H9 (cell line): ENCODE results near the gene LYSMD3. TPM values are rescaled to one million over a fixed set of nuclear protein-coding genes. Genes with fewer than 3 reads are reported as not detected.

Experiments
- DNase-seq: peaks from one replicate; pipeline ENCODE4 v3.0.0-alpha.2; 2017
- H2AFZ ChIP-seq: one replicate; pipeline ENCODE4 v1.6.1; 2013; ENCODE audit warnings: mild to moderate bottlenecking, low read length, control low read depth, moderate library complexity
- H2AK5ac ChIP-seq: 2 replicates; pipeline ENCODE4 v1.6.1; 2013; ENCODE audit warnings: low read length, control low read depth, mixed read lengths; ENCODE audit not compliant: insufficient read length
- H2BK120ac ChIP-seq: one replicate; pipeline ENCODE4 v1.6.1; 2013; ENCODE audit warnings: low read depth, mild to moderate bottlenecking, low read length, control low read depth, inconsistent platforms; ENCODE audit not compliant: poor library complexity, severe bottlenecking
- H2BK12ac ChIP-seq: 2 replicates; pipeline ENCODE4 v1.6.1; 2013; ENCODE audit warnings: low read length, control low read depth, mixed read lengths, low read depth; ENCODE audit not compliant: insufficient read length
- H2BK15ac ChIP-seq: 2 replicates; pipeline ENCODE4 v1.6.1; 2013; ENCODE audit warnings: low read depth, low read length, control low read depth
- H2BK20ac ChIP-seq: one replicate; pipeline ENCODE4 v1.6.1; 2013; ENCODE audit warnings: low read depth, mild to moderate bottlenecking, low read length, control low read depth, inconsistent platforms; ENCODE audit not compliant: poor library complexity, severe bottlenecking
- H2BK5ac ChIP-seq: 2 replicates; pipeline ENCODE4 v1.6.1; 2013; ENCODE audit warnings: low read length, control low read depth, mixed read lengths; ENCODE audit not compliant: insufficient read length
- H3K14ac ChIP-seq: 2 replicates; pipeline ENCODE4 v1.6.1; 2013; ENCODE audit warnings: low read length, control low read depth; ENCODE audit not compliant: insufficient read depth
- H3K18ac ChIP-seq: 2 replicates; pipeline ENCODE4 v1.6.1; 2013; ENCODE audit warnings: low read depth, mild to moderate bottlenecking, mixed read lengths, low read length, control low read depth; ENCODE audit not compliant: insufficient read length
- H3K23ac ChIP-seq: 2 replicates; pipeline ENCODE4 v1.6.1; 2013; ENCODE audit warnings: low read length, control low read depth, mixed read lengths, low read depth; ENCODE audit not compliant: insufficient read length
- H3K23me2 ChIP-seq: 2 replicates; pipeline ENCODE4 v1.6.1; 2013; ENCODE audit warnings: low read depth, mild to moderate bottlenecking, mixed read lengths, low read length, control low read depth; ENCODE audit not compliant: insufficient read length, poor library complexity, severe bottlenecking
- H3K27ac ChIP-seq: 2 replicates; pipeline ENCODE4 v1.5.1; 2013; ENCODE audit warnings: low read length, control low read depth, mixed read lengths, low read depth; ENCODE audit not compliant: insufficient read length
- H3K27me3 ChIP-seq: 2 replicates; pipeline ENCODE4 v1.6.1; 2013; ENCODE audit warnings: low read length, control low read depth, inconsistent platforms; ENCODE audit not compliant: insufficient read depth
- H3K4ac ChIP-seq: 2 replicates; pipeline ENCODE4 v1.6.1; 2013; ENCODE audit warnings: low read depth, mild to moderate bottlenecking, control low read depth, inconsistent platforms, low read length, moderate library complexity
- H3K4me1 ChIP-seq: 2 replicates; pipeline ENCODE4 v1.6.1; 2013; ENCODE audit warnings: low read length, control low read depth, inconsistent platforms; ENCODE audit not compliant: insufficient read depth
- H3K4me2 ChIP-seq: 2 replicates; pipeline ENCODE4 v1.6.1; 2013; ENCODE audit warnings: low read length, control low read depth, mixed read lengths; ENCODE audit not compliant: insufficient read length, insufficient read depth
- H3K56ac ChIP-seq: 2 replicates; pipeline ENCODE4 v1.6.1; 2013; ENCODE audit warnings: low read depth, mild to moderate bottlenecking, mixed read lengths, low read length, control low read depth; ENCODE audit not compliant: insufficient read length
- H3K79me1 ChIP-seq: 2 replicates; pipeline ENCODE4 v1.6.1; 2013; ENCODE audit warnings: low read depth, mild to moderate bottlenecking, moderate library complexity, low read length, control low read depth, inconsistent platforms; ENCODE audit not compliant: insufficient read depth, poor library complexity, severe bottlenecking
- H3K79me2 ChIP-seq: 2 replicates; pipeline ENCODE4 v1.6.1; 2013; ENCODE audit warnings: low read length, control low read depth, inconsistent platforms; ENCODE audit not compliant: insufficient read depth
- H3K9ac ChIP-seq: 2 replicates; pipeline ENCODE4 v1.6.1; 2013; ENCODE audit warnings: low read length, control low read depth, mixed read lengths; ENCODE audit not compliant: insufficient read length; ENCODE audit errors: extremely low read depth
- H3K9me3 ChIP-seq: one replicate; pipeline ENCODE4 v1.6.1; 2013; ENCODE audit warnings: low read depth, low read length, inconsistent platforms; ENCODE audit not compliant: control insufficient read depth
- H3T11ph ChIP-seq: one replicate; pipeline ENCODE4 v1.6.1; 2013; ENCODE audit warnings: mild to moderate bottlenecking, low read length, control low read depth, inconsistent platforms
- H4K20me1 ChIP-seq: one replicate; pipeline ENCODE4 v1.6.1; 2013; ENCODE audit not compliant: control insufficient read depth, insufficient read length, insufficient read depth
- H4K5ac ChIP-seq: 2 replicates; pipeline ENCODE4 v1.6.1; 2013; ENCODE audit warnings: low read depth, mild to moderate bottlenecking, mixed read lengths, low read length, control low read depth; ENCODE audit not compliant: insufficient read length
- H4K8ac ChIP-seq: replicated peaks from 2 replicates; pipeline ENCODE4 v1.6.1; 2013; ENCODE audit warnings: low read length, control low read depth, mixed read lengths, low read depth; ENCODE audit not compliant: insufficient read length
- H4K91ac ChIP-seq: 2 replicates; pipeline ENCODE4 v1.6.1; 2013; ENCODE audit warnings: low read depth, mild to moderate bottlenecking, moderate library complexity, mixed read lengths, low read length, control low read depth; ENCODE audit not compliant: insufficient read length
- H3K27ac Mint-ChIP-seq, 3 experiments: 2 replicates in 2 of 3; 3 replicates in 1 of 3; pipeline ENCODE4 v1.8.0; 2020 to 2021; ENCODE audit warnings: mixed read lengths in 3 of 3, mild to moderate bottlenecking in 1 of 3, moderate library complexity in 1 of 3
- H3K27me3 Mint-ChIP-seq: 2 replicates; pipeline ENCODE4 v1.8.0; 2021; ENCODE audit warnings: low read depth, mild to moderate bottlenecking, moderate library complexity, mixed read lengths
- H3K36me3 Mint-ChIP-seq, 3 experiments: 2 replicates in 2 of 3; 3 replicates in 1 of 3; pipeline ENCODE4 v1.8.0; 2020 to 2021; ENCODE audit warnings: low read depth in 3 of 3, mixed read lengths in 3 of 3; ENCODE audit not compliant: insufficient read depth in 1 of 3
- H3K4me1 Mint-ChIP-seq, 2 experiments: 2 replicates each; pipeline ENCODE4 v1.8.0; 2020; ENCODE audit warnings: mixed read lengths in 2 of 2
- H3K4me3 Mint-ChIP-seq, 2 experiments: 2 replicates in 1 of 2; 3 replicates in 1 of 2; pipeline ENCODE4 v1.8.0; 2020 to 2021; ENCODE audit warnings: mild to moderate bottlenecking in 2 of 2, mixed read lengths in 2 of 2, moderate library complexity in 1 of 2
- H3K9me3 Mint-ChIP-seq, 2 experiments: 2 replicates in 1 of 2; 3 replicates in 1 of 2; pipeline ENCODE4 v1.8.0; 2020; ENCODE audit warnings: mild to moderate bottlenecking in 2 of 2, mixed read lengths in 2 of 2, moderate library complexity in 1 of 2
- CTCF ChIP-seq: fragments of 200-600 bp; sonication (generic); conservative IDR thresholded peaks from 3 replicates; pipeline ENCODE4 v1.8.0; 2021; ENCODE audit warnings: antibody characterized with exemption, mild to moderate bottlenecking
- WGBS: extraction: QIAGEN DNeasy Blood & Tissue Kit; methylation state at CpG from one replicate; pipeline ENCODE4 v1.1.7; 2013; ENCODE audit warnings: missing lambda C conversion rate, low lambda C conversion rate, mixed read lengths; ENCODE audit not compliant: insufficient read length; ENCODE audit errors: extremely low coverage; 5-methylcytosine and 5-hydroxymethylcytosine counted together
- total RNA-seq: library from RNA; stranded (reverse); gene quantifications from 2 replicates; pipeline ENCODE4 v1.2.1, GENCODE V29; 2021

LYSMD3 gene
- total RNA-seq, 1 experiment from 2014 or later: 14.0 TPM

GRCh38 chr5:90477621-90478215 lies 51.7 kb downstream of the LYSMD3 start:
- Mint-ChIP-seq H3K9me3 (no peaks in the 10 kb centered on the region), H3K4me1 (peaks cover 48 to 55% of the 10 kb centered on the region in 2 experiments), H3K27me3 (no peaks in the 10 kb centered on the region; the same call in 1 of the 2 replicates), H3K4me3 (peak overlapping the region; percentile 93 to 98), H3K36me3 (peaks cover 4 to 28% (median 25%) of the 10 kb centered on the region in 3 experiments), H3K27ac (peak overlapping the region; percentile 54 to 96 (median 84))
- Histone ChIP-seq H3K27me3 (no peaks in the 10 kb centered on the region), H3K4me1 (peaks cover 10% of the 10 kb centered on the region; the same call in 1 of the 2 replicates), H2BK15ac (no peak overlapping the region), H3K27ac (peak overlapping the region; percentile 64), H3K23ac (no peak overlapping the region), H2BK20ac (no peak overlapping the region), H3T11ph (no peak overlapping the region), H4K20me1 (no peaks in the 10 kb centered on the region), H2BK5ac (no peak overlapping the region), H4K5ac (no peak overlapping the region), H3K14ac (no peak overlapping the region), H3K56ac (no peak overlapping the region), H2BK120ac (no peak overlapping the region), H3K79me2 (peaks cover 22% of the 10 kb centered on the region; the same call in 1 of the 2 replicates), H3K9me3 (no peaks in the 10 kb centered on the region), H3K9ac (no peak overlapping the region), H3K79me1 (no peaks in the 10 kb centered on the region), H2BK12ac (no peak overlapping the region), H2AFZ (no peak overlapping the region), H4K8ac (no peak overlapping the region), H2AK5ac (no peak overlapping the region), H3K4ac (no peak overlapping the region), H3K4me2 (peak overlapping the region; percentile 69), H4K91ac (no peak overlapping the region), H3K18ac (no peak overlapping the region), H3K23me2 (peaks cover 12% of the 10 kb centered on the region)
- no peak for DNase-seq
- WGBS: no CpG with 5 or more reads among the region's 8 CpGs
- no peak for TF ChIP-seq CTCF
